ENCODE data around the gene ISG20.

ISG20 gene

GRCh38 chr15:88605189-88606069 is 33.4 kb upstream of the ISG20 start:
- TF ChIP-seq REST (IDR thresholded peaks at IDR 0.05; ENCODE audit: low read depth) (peak; percentile 99), CEBPB (IDR thresholded peaks at IDR 0.05) (no peak), USF1 (IDR thresholded peaks at IDR 0.05) (0 out of 2 replicates have a peak, but pooled peaks have one; percentile 9), MAX (IDR thresholded peaks at IDR 0.05) (peak; percentile 31; the same call in 1 of the 2 replicates)

- TF ChIP-seq NFIC (IDR thresholded peaks at IDR 0.05) (no peak), EP300 (IDR thresholded peaks at IDR 0.05; ENCODE audit: borderline replicate concordance) (no peak), TAF1 (IDR thresholded peaks at IDR 0.05; ENCODE audit: low read depth) (no peak), RAD21 (IDR thresholded peaks at IDR 0.05; ENCODE audit: low read depth) (no peak), USF1 (IDR thresholded peaks at IDR 0.05) (no peak), TCF12 (IDR thresholded peaks at IDR 0.05; ENCODE audit: low read depth) (no peak), CEBPB (IDR thresholded peaks at IDR 0.05) (no peak), YY1 (IDR thresholded peaks at IDR 0.05; ENCODE audit: low read depth) (no peak), MAX (IDR thresholded peaks at IDR 0.05) (no peak), FOXM1 (IDR thresholded peaks at IDR 0.05; ENCODE audit: borderline replicate concordance, low read depth) (no peak), REST (IDR thresholded peaks at IDR 0.05; ENCODE audit: low read depth) (no peak), ZBTB7A (IDR thresholded peaks at IDR 0.05; ENCODE audit: low read depth) (no peak), TEAD4 (IDR thresholded peaks at IDR 0.05) (no peak), CREB1 (IDR thresholded peaks at IDR 0.05; ENCODE audit: low read depth) (no peak)
Measured at GRCh38 chr15:88606070-88606794, 32.6 kb upstream of the ISG20 start.

- TF ChIP-seq USF1 (IDR thresholded peaks at IDR 0.05), result no peak
- no peak for TF ChIP-seq EP300 (IDR thresholded peaks at IDR 0.05; ENCODE audit: borderline replicate concordance)
- TF ChIP-seq REST (IDR thresholded peaks at IDR 0.05; ENCODE audit: low read depth), result no peak
- no peak for TF ChIP-seq CREB1 (IDR thresholded peaks at IDR 0.05; ENCODE audit: low read depth)
- TF ChIP-seq FOXM1 (IDR thresholded peaks at IDR 0.05; ENCODE audit: borderline replicate concordance, low read depth), result no peak
- no peak for TF ChIP-seq EGR1 (IDR thresholded peaks at IDR 0.05)
- TF ChIP-seq RAD21 (IDR thresholded peaks at IDR 0.05; ENCODE audit: low read depth), result no peak
- no peak for TF ChIP-seq ZBTB7A (IDR thresholded peaks at IDR 0.05; ENCODE audit: low read depth)
- TF ChIP-seq TCF12 (IDR thresholded peaks at IDR 0.05; ENCODE audit: low read depth), result no peak
- no peak for TF ChIP-seq NFIC (IDR thresholded peaks at IDR 0.05)
- no peak for TF ChIP-seq YY1 (IDR thresholded peaks at IDR 0.05; ENCODE audit: low read depth)
- TF ChIP-seq CEBPB (IDR thresholded peaks at IDR 0.05), result no peak
- no peak for TF ChIP-seq TEAD4 (IDR thresholded peaks at IDR 0.05)
- TF ChIP-seq MAX (IDR thresholded peaks at IDR 0.05), result no peak
- no peak for TF ChIP-seq TAF1 (IDR thresholded peaks at IDR 0.05; ENCODE audit: low read depth)
Measured at GRCh38 chr15:88607951-88608350, 30.9 kb upstream of the ISG20 start.

Measured in Ishikawa (cell line).